MG63 (cell line): ENCODE data around the gene TUBGCP3. TPM values are rescaled to one million over a fixed set of nuclear protein-coding genes. Genes with fewer than 3 reads are reported as not detected.
"Not testable (repeated sequence)": the region's sequence is repeated elsewhere in the genome, so short reads cannot be mapped to it uniquely, and the experiment has no call there.

Source experiments
- DNase-seq: peaks from one replicate; pipeline ENCODE4 v3.0.0-alpha.2; 2020
- H3K27me3 ChIP-seq: fragments of 250-450 bp; sonication (Bioruptor Pico); 2 replicates; pipeline ENCODE4 v1.5.1; 2020; ENCODE audit warnings: mild to moderate bottlenecking, moderate library complexity
- H3K36me3 ChIP-seq: fragments of 250-450 bp; sonication (Bioruptor Pico); 2 replicates; pipeline ENCODE4 v1.5.1; 2020; ENCODE audit warnings: mild to moderate bottlenecking, moderate library complexity
- H3K4me3 ChIP-seq: fragments of 250-450 bp; sonication (Bioruptor Pico); 2 replicates; pipeline ENCODE4 v1.5.1; 2020; ENCODE audit warnings: mild to moderate bottlenecking, moderate library complexity
- H3K9me3 ChIP-seq: fragments of 250-450 bp; sonication (Bioruptor Pico); 2 replicates; pipeline ENCODE4 v1.5.1; 2020; ENCODE audit warnings: mild to moderate bottlenecking, moderate library complexity
- total RNA-seq: library from RNA; depleted of rRNA; stranded (reverse); fragments of >200 nt; shearing (Covaris generic); gene quantifications from 2 replicates; pipeline ENCODE4 v1.2.3, GENCODE V29; 2014; ENCODE audit warnings: low replicate concordance

TUBGCP3 gene
- total RNA-seq, 1 experiment from 2014 or later: 8.5 TPM

DNA sequence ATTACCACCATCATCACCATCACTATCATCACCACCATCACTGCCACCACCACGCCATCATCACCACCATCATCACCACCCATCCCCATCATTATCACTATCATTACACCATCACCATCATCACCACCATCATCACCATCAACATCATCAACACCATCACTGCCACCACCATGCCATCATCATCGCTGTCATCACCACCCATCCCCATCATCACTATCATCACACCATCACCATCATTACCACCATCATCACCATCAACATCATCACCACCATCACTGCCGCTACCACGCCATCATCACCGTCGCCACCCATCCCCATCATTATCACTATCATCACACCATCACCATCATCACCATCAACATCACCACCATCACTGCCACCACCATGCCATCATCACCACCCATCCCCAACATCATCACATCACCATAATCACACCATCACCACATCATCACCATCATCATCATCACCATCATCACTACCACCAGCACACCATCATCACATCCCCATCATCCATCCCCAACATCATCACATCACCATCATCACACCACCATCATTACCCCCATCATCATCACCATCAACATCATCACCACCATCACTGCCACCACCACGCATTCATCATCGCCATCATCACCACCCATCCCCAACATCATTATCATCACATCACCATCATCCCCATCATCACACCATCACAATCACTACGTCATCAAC lies 61.7 kb downstream of the TUBGCP3 start:
- no peak overlapping the region for H3K4me3 ChIP-seq
- no peak for DNase-seq
- no peaks in the 10 kb centered on the region for H3K27me3 ChIP-seq
- H3K36me3 ChIP-seq: peaks cover 4% of the 10 kb centered on the region; the same call in 1 of the 2 replicates
- H3K9me3 ChIP-seq: no peaks in the 10 kb centered on the region

DNA sequence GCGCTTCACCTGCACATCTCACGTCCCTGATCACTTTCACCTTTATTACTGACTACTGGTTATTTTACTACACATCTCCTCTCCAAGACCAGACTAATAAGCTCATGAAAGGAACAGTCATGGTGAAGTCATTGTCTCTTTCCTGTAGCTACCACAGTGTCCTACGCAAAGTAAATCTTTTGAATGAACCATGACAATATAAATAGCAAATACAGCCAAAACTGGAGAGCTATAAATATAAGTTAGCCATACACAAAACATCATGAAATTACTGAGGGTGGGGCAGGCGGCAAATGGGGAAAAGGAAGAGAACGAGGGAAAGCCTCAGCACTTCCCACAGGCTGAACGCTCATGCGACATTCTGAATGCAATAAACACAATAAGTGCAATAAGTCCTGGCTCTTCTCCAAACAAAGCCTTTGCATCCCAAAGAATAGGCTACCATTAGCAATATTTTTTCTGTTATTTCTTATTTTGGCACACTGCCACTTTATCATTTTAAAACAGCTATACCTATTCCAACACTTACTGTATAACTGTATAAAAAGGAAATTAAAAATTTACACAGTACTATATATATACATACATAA lies 62.5 kb downstream of the TUBGCP3 start:
- Histone ChIP-seq H3K27me3 (no peaks in the 10 kb centered on the region), H3K36me3 (peaks cover 6% of the 10 kb centered on the region; the same call in 1 of the 2 replicates), H3K9me3 (no peaks in the 10 kb centered on the region), H3K4me3 (no peak overlapping the region)
- DNase-seq: no peak

- no peaks in the 10 kb centered on the region for H3K27me3 ChIP-seq
- H3K36me3 ChIP-seq: peaks cover 6% of the 10 kb centered on the region
- no peak for DNase-seq
Observed at GRCh38 chr13:112522578-112522977, 65.4 kb downstream of the TUBGCP3 start.

DNA sequence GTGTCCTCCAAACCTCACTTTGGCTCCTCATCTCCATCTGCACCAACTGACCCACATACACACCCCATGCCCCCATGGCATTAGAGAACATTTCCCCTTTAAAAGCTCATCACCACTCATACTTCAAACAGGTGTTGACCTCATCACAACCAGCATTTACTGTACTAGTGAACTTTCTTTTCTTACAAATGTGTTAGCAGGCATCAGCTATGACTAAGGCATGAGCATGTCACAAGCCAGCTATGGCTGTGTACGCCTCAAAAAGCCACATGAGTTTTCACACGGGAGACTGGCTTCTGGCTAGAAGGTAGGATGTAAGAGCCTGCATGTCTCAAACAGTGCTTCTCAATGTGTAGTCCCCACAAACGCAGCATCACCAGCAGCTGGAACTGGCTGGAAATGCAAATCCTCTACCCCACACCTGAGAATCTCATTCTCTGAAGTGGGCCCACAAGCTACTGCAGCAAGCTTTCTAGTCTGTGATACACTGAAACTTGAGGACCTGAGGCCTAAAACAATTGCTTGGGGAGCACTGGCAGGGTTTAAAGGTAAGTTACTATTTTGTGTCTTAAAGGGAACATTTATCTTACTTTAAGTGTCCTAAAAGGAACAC lies 66.8 kb downstream of the TUBGCP3 start:
- H3K9me3 ChIP-seq: no peaks in the 10 kb centered on the region
- no peak for DNase-seq
- peaks cover 10% of the 10 kb centered on the region for H3K36me3 ChIP-seq
- H3K4me3 ChIP-seq: no peak overlapping the region
- H3K27me3 ChIP-seq: no peaks in the 10 kb centered on the region

More at GRCh38 chr13:112522578-112522977, 65.4 kb downstream of the TUBGCP3 start:
- H3K4me3 ChIP-seq: no peak overlapping the region
- H3K9me3 ChIP-seq: no peaks in the 10 kb centered on the region

DNA sequence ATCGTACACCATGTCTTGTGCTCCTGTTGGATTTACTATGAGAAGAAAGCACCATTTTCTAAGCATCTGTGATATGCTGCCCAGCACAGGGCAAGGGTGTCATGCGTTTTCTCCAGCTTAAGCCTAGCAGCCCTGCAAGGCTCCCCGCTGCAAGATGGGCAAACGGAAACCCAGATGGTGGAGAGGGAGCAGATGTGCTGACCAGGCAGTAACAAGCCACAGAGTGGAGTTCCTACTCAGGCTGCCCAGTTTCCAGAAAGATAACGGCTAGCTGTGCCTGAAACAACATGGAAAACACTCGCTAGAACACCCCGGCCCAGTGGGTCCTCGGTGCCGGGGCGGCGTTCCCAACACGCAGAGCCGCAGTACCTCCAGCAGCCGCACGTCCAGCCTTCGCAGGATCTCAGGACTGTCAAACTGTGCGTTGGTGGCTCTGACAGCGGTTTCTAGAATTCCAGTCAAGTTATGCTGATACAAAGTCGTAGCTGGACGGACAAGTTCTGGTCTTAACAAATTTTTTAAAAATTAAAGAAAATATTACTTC lies 68.4 kb downstream of the TUBGCP3 start:
- Histone ChIP-seq H3K4me3 (no peak overlapping the region), H3K27me3 (no peaks in the 10 kb centered on the region)

DNA sequence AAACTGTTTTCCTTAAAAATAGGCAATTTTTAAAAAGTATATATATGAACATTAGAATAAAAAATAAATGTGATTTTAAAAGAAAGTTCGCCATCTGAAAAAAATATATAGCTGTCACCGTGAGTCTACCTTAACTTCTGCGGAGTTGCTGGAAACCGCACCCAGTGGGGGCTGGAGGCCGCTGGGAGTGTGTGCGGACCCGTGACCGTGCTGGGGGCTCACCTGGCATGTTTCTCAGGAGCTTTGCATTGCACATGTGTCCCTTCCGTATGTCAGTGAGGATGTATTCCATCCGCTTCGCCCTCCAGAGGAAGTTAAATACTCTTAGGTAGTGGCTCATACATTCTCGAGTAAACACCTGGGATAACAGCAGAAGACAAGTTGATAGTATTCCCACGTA lies 71.7 kb downstream of the TUBGCP3 start:
- H3K4me3 ChIP-seq: no peak overlapping the region
- DNase-seq: no peak
- H3K27me3 ChIP-seq: no peaks in the 10 kb centered on the region
- H3K9me3 ChIP-seq: no peaks in the 10 kb centered on the region
- H3K36me3 ChIP-seq: peaks cover 5% of the 10 kb centered on the region

More for the DNA sequence above, 68.4 kb downstream of the TUBGCP3 start:
- Histone ChIP-seq H3K36me3 (peaks cover 10% of the 10 kb centered on the region), H3K9me3 (no peaks in the 10 kb centered on the region)
- no peak for DNase-seq

GRCh38 chr13:112513761-112514160 lies 74.2 kb downstream of the TUBGCP3 start:
- Histone ChIP-seq H3K27me3 (no peaks in the 10 kb centered on the region), H3K36me3 (peaks cover 11% of the 10 kb centered on the region), H3K9me3 (no peaks in the 10 kb centered on the region), H3K4me3 (no peak overlapping the region)
- DNase-seq: no peak

GRCh38 chr13:112510987-112511685 lies 76.8 kb downstream of the TUBGCP3 start:
- H3K9me3 ChIP-seq: no peaks in the 10 kb centered on the region
- H3K36me3 ChIP-seq: peaks cover 10% of the 10 kb centered on the region
- H3K27me3 ChIP-seq: no peaks in the 10 kb centered on the region
- no peak for DNase-seq
- no peak overlapping the region for H3K4me3 ChIP-seq

DNA sequence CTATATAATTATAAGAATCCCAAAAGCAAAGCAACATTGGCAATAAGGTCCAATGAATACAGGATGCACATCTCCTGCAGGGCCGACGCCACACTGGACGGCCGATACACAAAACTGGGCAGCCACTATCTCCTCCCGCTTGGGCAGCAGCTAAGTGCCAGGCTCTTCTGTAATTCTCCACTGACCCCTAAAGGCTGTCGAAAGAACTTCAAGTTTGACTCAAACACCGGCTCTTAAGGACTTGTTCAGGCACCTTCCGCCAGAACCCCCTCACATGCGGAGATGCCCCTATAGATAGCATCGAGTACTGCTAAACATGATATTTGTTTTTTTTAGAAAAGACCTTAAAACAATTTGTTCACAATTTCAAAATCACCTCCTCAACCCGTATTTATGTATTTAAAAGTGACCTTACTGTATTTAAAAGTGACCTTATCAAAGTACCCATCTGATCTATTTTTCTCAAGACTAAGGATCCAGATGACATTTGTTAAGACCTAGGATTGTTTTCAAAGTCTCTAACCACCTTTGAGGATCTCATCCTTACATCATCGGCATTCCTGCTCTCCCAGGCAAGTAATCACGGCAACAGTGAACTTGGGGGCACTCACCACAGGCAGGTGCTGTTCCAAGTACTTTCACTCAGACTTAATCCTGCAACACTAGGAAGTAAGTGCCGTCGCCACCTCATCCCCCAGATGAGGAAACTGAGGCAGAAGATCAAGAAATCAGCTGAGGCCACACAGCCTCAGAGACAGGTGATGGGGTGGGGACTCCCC lies 77.8 kb downstream of the TUBGCP3 start:
- Histone ChIP-seq H3K27me3 (no peaks in the 10 kb centered on the region), H3K9me3 (no peaks in the 10 kb centered on the region), H3K4me3 (no peak overlapping the region), H3K36me3 (peaks cover 10% of the 10 kb centered on the region)
- DNase-seq: peak; percentile 16

DNA sequence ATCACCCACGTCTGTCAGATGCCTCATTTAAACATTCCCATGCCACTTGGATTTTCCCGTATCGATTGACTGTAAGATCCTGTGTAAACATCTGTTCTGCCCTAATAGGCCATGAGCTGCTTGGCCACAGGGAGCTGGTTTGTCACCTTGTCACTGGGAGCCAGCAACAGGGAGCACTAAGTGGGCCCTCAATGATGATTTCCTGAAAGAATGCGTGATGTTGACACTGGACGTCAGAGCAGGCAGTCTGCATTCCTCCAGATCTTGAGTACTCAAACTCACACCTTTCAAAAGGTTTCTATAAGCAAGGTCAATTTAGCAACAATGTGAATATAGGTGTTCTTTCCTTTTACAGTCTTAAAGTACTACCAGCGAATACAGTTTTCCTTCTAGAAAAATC lies 78.8 kb downstream of the TUBGCP3 start:
- H3K9me3 ChIP-seq: no peaks in the 10 kb centered on the region
- H3K36me3 ChIP-seq: peaks cover 10% of the 10 kb centered on the region
- no peak overlapping the region for H3K4me3 ChIP-seq
- DNase-seq: no peak
- no peaks in the 10 kb centered on the region for H3K27me3 ChIP-seq

- H3K9me3 ChIP-seq: no peaks in the 10 kb centered on the region
- H3K36me3 ChIP-seq: peaks cover 17% of the 10 kb centered on the region
- no peak overlapping the region for H3K4me3 ChIP-seq
- DNase-seq: no peak
- H3K27me3 ChIP-seq: no peaks in the 10 kb centered on the region
Observed at GRCh38 chr13:112506046-112506445, 81.9 kb downstream of the TUBGCP3 start.

DNA sequence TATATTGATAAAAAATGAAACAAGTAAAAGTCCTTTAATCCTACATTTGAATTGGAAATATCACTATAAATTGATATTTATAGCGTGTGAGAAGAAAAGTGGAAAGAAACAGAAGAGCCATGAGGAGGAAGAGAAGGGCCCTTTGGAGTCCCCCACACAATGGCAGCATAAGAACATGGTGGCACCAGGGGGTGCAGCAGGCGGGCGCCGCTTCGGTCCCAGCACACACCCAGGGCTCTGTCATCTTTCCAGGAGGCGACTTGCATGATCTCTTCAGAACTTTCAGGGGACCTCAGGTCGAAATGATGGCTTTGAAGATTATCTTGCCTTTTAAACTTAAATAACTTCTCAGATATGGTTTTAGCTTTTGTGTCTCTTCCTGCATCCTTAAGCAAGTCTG lies 91.8 kb downstream of the TUBGCP3 start:
- DNase-seq: no peak
- H3K36me3 ChIP-seq: peaks cover 22% of the 10 kb centered on the region
- no peaks in the 10 kb centered on the region for H3K27me3 ChIP-seq
- no peaks in the 10 kb centered on the region for H3K9me3 ChIP-seq
- H3K4me3 ChIP-seq: no peak overlapping the region

- Histone ChIP-seq H3K36me3 (peaks cover 18% of the 10 kb centered on the region), H3K9me3 (no peaks in the 10 kb centered on the region), H3K4me3 (no peak overlapping the region), H3K27me3 (no peaks in the 10 kb centered on the region)
- no peak for DNase-seq
Observed at GRCh38 chr13:112495465-112495864, 92.5 kb downstream of the TUBGCP3 start.

- Histone ChIP-seq H3K36me3 (peaks cover 2% of the 10 kb centered on the region; the same call in 1 of the 2 replicates), H3K27me3 (no peaks in the 10 kb centered on the region), H3K4me3 (no peak overlapping the region), H3K9me3 (no peaks in the 10 kb centered on the region)
- DNase-seq: no peak
Observed at GRCh38 chr13:112489199-112489598, 98.8 kb downstream of the TUBGCP3 start.

DNA sequence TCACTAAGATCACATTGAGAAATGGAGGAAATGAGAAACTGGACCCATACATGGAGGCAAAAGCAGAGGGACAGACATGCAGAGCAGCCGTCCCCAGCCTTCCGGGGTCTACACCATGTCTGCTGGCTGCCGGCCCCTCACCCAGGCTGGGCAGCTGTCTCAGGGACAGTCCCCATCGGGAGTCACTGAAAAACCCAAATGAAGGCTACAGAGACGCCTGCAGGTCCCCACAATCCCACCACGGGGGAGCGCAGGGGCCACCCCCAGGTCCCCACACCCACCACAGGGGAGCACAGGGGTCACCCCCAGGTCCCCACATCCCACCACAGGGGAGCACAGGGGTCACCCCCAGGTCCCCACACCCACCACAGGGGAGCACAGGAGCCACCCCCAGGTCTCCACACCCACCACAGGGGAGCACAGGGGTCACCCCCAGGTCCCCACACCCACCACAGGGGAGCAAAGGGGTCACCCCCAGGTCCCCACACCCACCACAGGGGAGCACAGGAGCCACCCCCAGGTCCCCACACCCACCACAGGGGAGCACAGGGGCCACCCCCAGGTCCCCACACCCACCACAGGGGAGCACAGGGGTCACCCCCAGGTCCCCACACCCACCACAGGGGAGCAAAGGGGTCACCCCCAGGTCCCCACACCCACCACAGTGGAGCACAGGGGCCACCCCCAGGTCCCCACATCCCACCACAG lies 99.5 kb downstream of the TUBGCP3 start:
- not testable (repeated sequence) for H3K4me3 ChIP-seq, H3K9me3 ChIP-seq, H3K27me3 ChIP-seq, DNase-seq, H3K36me3 ChIP-seq

GRCh38 chr13:112487127-112487517 lies 100.8 kb downstream of the TUBGCP3 start:
- no peak for DNase-seq
- no peaks in the 10 kb centered on the region for H3K9me3 ChIP-seq
- H3K27me3 ChIP-seq: no peaks in the 10 kb centered on the region
- H3K36me3 ChIP-seq: peaks cover 2% of the 10 kb centered on the region
- H3K4me3 ChIP-seq: no peak overlapping the region
